DOHH2 (cell line): ENCODE data around the gene DAD1.

Source experiments
- CTCF ChIP-seq: fragments of 200-600 bp; sonication (generic); IDR thresholded peaks from one replicate; pipeline ENCODE4 v1.5.1; 2014; ENCODE audit warnings: antibody characterized with exemption, mild to moderate bottlenecking, low read depth, low read length; ENCODE audit not compliant: poor library complexity, severe bottlenecking
- EZH2phosphoT487 ChIP-seq: fragments of 200-600 bp; sonication (generic); IDR thresholded peaks from 2 replicates; pipeline ENCODE4 v1.6.1; 2017; ENCODE audit warnings: borderline replicate concordance, mild to moderate bottlenecking, antibody characterized with exemption, low read length, moderate library complexity, mixed read lengths

GRCh38 chr14:22559041-22559440, 30.0 kb downstream of the DAD1 start:
- TF ChIP-seq CTCF (no peak), EZH2phosphoT487 (no peak)
